Right ventricle myocardium inferior (tissue), 1 donor: ENCODE results near the gene EXOSC5. TPM values are rescaled to one million over a fixed set of nuclear protein-coding genes. Genes with fewer than 3 reads are reported as not detected.
"Not testable (repeated sequence)": the region's sequence is repeated elsewhere in the genome, so short reads cannot be mapped to it uniquely, and the experiment has no call there.

Source experiments
- ATAC-seq: fragments of 200-7000 bp; cut with Tn5 transposase; one replicate; pipeline ENCODE4 v1.9.1; 2020; ENCODE audit warnings: mild to moderate bottlenecking, moderate library complexity
- DNase-seq: peaks from one replicate; pipeline ENCODE4 v3.0.0; 2021; ENCODE audit errors: missing footprints
- intact Hi-C: fragments of 100-400 bp; cut with DNase I; formaldehyde crosslinking; loops from one replicate; pipeline ENCODE4 v1.11.0; 2022
- long read RNA-seq: library from polyadenylated mRNA; unstranded; transcript quantifications from one replicate; pipeline ENCODE4 v2.0.0, GENCODE V29; 2021
- total RNA-seq: library from RNA; stranded (reverse); fragmentation: NEBNext Ultra II Directional; extraction: Animal tissue kit (Norgen Biotek cat#: 25700); gene quantifications from one replicate; pipeline ENCODE4 v1.2.1, GENCODE V29; 2021
- donor health status: DM: no; HTN: yes; CAD: no; lungs with severe emphysema.

Gene EXOSC5
- total RNA-seq = 17.1 TPM
- long read RNA-seq, transcript EXOSC5-201 (6 exons, 1,118 nt) = major isoform, 11 of 14 reads
- long read RNA-seq, partial matches to known transcripts = 3 of 14 reads
- long read RNA-seq, other reads (novel, unspliced or antisense) = 0 of 14 reads

- ATAC-seq = peak; percentile 98
- peak; percentile 99 for DNase-seq
- intact Hi-C loops = loop anchor here (1.0 to 2.0 kb wide), 2 partner anchors 33 to 41 kb away; partner anchors contain the start of genes B9D2 and DMAC2
These were observed at the start of gene EXOSC5, which contains the start of gene BCKDHA for GRCh38 chr19:41397086-41398049. EXOSC5 (minus strand) TSS chr19:41397359; CDS start chr19:41397328, 31 bp downstream. BCKDHA (plus strand) TSS chr19:41397818; CDS start chr19:41397828, 10 bp downstream.

- intact Hi-C loops = loop anchor here (10.0 kb wide), 1 partner anchor 241 kb away; no protein-coding TSS in a partner anchor
- DNase-seq (no peak), ATAC-seq (no peak)
These were observed 48.4 kb upstream of the EXOSC5 start for GRCh38 chr19:41445575-41445974.

- ATAC-seq (no peak), DNase-seq (no peak)
- intact Hi-C loops = loop anchor here (10.0 kb wide), 1 partner anchor 239 kb away; no protein-coding TSS in a partner anchor
These were observed 46.8 kb upstream of the EXOSC5 start for GRCh38 chr19:41443813-41444455.

- intact Hi-C loops = loop anchor here (10.0 kb wide), 1 partner anchor 238 kb away; no protein-coding TSS in a partner anchor
- no peak for DNase-seq
- ATAC-seq = no peak
These were observed 45.6 kb upstream of the EXOSC5 start, which contains the start of gene ERICH4 for GRCh38 chr19:41442473-41443355. ERICH4 (plus strand) TSS chr19:41443156; CDS start chr19:41443170, 14 bp downstream.

- no peak for DNase-seq
- intact Hi-C loops = loop anchor here (10.0 kb wide), 1 partner anchor 237 kb away; no protein-coding TSS in a partner anchor
- ATAC-seq = no peak
These were observed 44.3 kb upstream of the EXOSC5 start for GRCh38 chr19:41441321-41441945.

GRCh38 chr19:41439441-41440222 lies 42.5 kb upstream of the EXOSC5 start, which contains the start of gene DMAC2:
DMAC2 (minus strand) TSS chr19:41439912; CDS start chr19:41439899, 13 bp downstream.
- DNase-seq (peak; percentile 98), ATAC-seq (peak; percentile 98)
- intact Hi-C loops = loop anchor here (1.0 to 10.0 kb wide), 3 partner anchors 43 to 235 kb away; partner anchors contain the start of genes BCKDHA and EXOSC5

- intact Hi-C loops = loop anchor here (2.0 kb wide), 1 partner anchor 41 kb away; the partner anchor contains the start of genes BCKDHA and EXOSC5
- DNase-seq = no peak
- ATAC-seq = no peak
These were observed 40.9 kb upstream of the EXOSC5 start for GRCh38 chr19:41437944-41438574.

GRCh38 chr19:41436674-41436951 lies 39.5 kb upstream of the EXOSC5 start:
- ATAC-seq (no peak), DNase-seq (no peak)
- intact Hi-C loops = no loop called here

- DNase-seq (no peak), ATAC-seq (no peak)
- intact Hi-C loops = no loop called here
These were observed 38.9 kb upstream of the EXOSC5 start for GRCh38 chr19:41435936-41436673.

GRCh38 chr19:41435376-41435775 lies 38.2 kb upstream of the EXOSC5 start:
- intact Hi-C loops, DNase-seq: not testable (repeated sequence)

GRCh38 chr19:41434450-41434849 lies 37.3 kb upstream of the EXOSC5 start:
- ATAC-seq = no peak
- DNase-seq = no peak
- intact Hi-C loops = loop anchor here (5.0 kb wide), 1 partner anchor 112 kb away; no protein-coding TSS in a partner anchor

More at GRCh38 chr19:41435376-41435775, 38.2 kb upstream of the EXOSC5 start:
- ATAC-seq = not testable (repeated sequence)

GRCh38 chr19:41433171-41433570 lies 36.0 kb upstream of the EXOSC5 start:
- intact Hi-C loops = loop anchor here (5.0 kb wide), 1 partner anchor 111 kb away; no protein-coding TSS in a partner anchor
- no peak for DNase-seq
- ATAC-seq = no peak

GRCh38 chr19:41431426-41432386 lies 34.5 kb upstream of the EXOSC5 start:
- DNase-seq (peak; percentile 76), ATAC-seq (peak; percentile 82)
- intact Hi-C loops = loop anchor here (5.0 kb wide), 1 partner anchor 109 kb away; no protein-coding TSS in a partner anchor

GRCh38 chr19:41430922-41431321 lies 33.8 kb upstream of the EXOSC5 start:
- ATAC-seq = no peak
- no peak for DNase-seq
- intact Hi-C loops = loop anchor here (5.0 kb wide), 1 partner anchor 109 kb away; no protein-coding TSS in a partner anchor
